Measurements from ENCODE around the gene MRPL24.
"Not testable (repeated sequence)": the region's sequence is repeated elsewhere in the genome, so short reads cannot be mapped to it uniquely, and the experiment has no call there.

Gene MRPL24

GRCh38 chr1:156760092-156760795 is 19.4 kb upstream of the MRPL24 start:
- no peak for DNase-seq

DNA sequence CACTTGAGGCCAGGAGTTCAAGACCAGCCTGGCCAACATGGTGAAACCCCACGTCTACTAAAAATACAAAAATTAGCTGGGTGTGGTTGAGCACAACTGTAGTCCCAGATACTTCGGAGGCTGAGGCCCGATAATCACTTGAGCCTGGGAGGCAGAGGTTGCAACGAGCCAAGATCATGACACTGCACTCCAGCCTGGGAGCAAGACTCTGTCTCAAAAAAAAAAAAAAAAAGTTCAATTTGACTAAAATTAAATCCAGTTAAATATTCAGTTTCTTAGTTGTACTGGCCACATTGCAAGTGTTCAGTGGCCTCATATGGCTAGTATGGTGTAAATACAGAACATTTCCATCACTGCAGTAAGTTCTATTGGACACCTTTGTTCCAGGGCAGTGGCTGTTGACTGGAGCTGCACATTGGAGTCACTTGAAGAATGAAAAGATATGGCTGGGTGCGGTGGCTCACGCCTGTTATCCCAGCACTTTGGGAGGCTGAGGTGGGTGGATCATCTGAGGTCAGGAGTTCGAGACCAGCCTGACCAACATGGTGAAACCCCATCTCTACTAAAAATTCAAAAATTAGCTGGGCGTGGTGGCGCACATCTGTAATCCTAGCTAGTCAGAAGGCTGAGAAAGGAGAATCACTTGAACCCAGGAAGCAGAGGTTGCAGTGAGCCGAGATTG is 16.8 kb upstream of the MRPL24 start:
- DNase-seq, result not testable (repeated sequence)

DNA sequence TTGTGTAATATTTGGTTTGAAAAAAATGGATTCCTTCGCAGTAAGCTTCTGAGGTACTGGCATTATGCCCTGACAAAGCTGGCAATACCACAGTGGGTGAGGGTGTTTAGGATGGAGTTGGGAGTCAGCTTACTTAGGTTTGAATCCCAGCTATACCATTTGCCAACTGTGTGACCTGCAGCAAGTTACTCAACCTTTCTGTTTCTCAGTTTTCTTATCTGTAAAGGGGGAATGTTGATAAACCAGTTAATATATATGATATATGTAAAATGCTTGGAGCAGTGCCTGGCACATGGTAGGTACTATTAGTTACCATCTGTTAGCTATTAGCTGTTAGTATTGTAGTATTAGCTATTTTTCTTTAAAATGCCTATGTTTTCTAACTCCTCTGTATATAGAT is 15.5 kb upstream of the MRPL24 start:
- no peak for DNase-seq

GRCh38 chr1:156755527-156755950 is 14.7 kb upstream of the MRPL24 start:
- DNase-seq, result no peak

- DNase-seq, result peak; percentile 59 to 77
Observed at GRCh38 chr1:156754219-156754618, 13.3 kb upstream of the MRPL24 start.

- DNase-seq, result peak; percentile 54 to 60
Observed at GRCh38 chr1:156752843-156753482, 12.1 kb upstream of the MRPL24 start.

DNA sequence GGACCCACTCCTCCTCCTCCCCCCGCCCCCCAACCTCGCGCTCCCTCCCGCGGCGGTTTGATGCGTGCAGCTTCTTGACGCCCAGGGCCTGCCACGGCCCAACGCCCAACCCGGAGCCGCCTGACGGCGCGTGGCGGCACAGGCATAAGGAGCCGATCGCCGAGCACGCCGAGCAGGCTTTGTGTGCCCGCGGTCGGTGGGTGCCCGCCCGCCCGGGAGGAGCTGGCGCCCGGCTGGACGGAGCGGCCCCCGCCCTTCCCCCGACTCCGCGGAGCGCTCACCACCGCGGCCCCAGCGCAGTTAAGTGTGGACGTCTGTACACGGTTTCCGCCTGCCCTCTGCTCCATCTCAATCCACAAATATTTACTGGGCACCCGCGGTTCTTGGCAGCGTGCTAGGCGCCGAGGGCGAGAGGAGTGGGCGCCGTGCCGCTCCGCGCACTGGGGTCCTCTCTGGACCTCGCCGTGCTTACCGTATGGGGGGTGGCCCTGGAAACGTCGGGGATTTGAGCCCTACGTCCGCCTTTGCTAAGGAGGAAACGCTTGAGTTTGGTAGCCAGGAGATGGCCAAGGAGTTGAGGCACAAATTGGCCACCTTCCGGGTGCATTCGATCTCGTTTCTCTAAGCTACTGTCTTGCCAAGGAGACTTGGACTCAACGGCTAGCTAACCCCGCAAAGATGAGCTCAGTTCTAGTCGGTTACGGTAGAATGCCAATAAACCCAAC is 11.0 kb upstream of the MRPL24 start:
- peak; percentile 98 to 100 for DNase-seq

- no peak for DNase-seq
Observed at GRCh38 chr1:156751451-156751756, 10.5 kb upstream of the MRPL24 start, which contains the start of gene HDGF. TSS of gene HDGF (minus strand) at chr1:156751675. CDS start at chr1:156751429, 246 bp downstream.

- peak in 1 of 2 experiments; percentile 85 for DNase-seq
Observed at GRCh38 chr1:156750711-156751450, 10.0 kb upstream of the MRPL24 start.

DNA sequence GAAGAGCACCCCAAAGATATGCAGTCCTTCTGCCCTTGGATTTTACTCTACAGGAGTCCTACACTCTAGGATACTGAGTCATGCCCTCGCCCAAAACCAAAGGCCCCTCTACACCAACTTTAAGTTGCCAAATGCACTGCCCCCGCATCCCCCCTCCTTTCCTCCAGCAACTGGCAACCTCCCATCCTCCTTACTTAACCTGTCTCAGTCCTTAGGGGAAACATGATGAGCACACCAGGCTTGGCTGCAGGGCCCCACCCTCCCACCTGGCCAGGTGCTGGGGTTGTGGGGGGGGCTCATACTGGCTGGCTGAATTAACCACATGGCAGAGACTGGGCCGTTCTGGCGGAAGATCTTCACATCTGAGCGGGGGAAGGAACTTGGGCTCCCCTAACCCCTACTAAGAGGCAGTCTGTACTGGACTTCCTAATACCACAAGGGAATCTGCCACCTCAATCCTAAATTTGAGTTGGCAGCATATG is 9.3 kb upstream of the MRPL24 start:
- peak; percentile 69 to 85 for DNase-seq

- peak in 1 of 2 experiments; percentile 43 for DNase-seq
Observed at GRCh38 chr1:156749419-156750118, 8.7 kb upstream of the MRPL24 start.

GRCh38 chr1:156748670-156749418 is 8.0 kb upstream of the MRPL24 start:
- DNase-seq, result peak in 1 of 2 experiments; percentile 55

DNA sequence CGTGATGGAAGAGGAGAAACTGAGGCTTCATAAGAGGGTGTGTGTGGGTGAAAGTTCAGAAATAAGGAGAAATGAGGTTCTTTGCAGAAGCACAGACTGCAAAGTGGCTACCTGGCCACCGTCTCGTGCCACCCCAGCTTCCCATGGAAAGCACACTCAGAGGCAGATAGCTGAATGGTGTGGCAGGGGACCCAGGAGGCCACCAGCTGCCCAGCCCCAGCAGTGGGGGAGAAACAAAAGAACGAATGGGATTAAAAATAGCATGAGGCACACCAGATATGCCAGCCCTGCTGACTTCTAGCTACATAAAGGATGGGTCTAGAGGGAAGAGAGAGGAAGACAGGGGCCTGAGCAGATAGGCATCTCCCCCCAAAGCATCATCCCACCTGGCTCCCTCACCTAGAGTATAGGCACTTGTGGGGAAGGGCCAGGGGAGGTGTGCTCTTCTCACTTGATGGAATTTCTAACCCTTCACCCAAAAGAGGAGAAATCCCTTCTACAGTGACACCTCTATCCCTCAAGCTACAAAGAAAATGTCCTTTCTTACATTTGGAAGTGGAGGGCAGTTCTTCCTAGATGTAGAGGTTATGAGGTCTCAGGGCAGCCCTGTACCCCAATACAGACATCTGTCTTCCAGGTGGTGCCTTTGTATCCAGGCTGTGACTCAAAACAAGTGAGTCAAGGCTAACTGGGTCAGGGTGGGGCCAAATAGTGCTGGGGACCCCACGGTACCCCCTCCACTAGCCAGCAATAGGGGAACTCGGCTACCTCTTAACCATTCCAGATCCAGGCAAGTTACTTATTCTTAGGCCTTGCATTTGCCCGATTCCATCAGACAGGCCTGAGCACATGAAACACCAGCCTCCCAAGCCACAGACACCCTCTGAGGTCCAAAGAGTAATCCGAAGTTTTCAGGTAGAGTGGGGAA is 7.1 kb upstream of the MRPL24 start:
- no peak for DNase-seq

DNA sequence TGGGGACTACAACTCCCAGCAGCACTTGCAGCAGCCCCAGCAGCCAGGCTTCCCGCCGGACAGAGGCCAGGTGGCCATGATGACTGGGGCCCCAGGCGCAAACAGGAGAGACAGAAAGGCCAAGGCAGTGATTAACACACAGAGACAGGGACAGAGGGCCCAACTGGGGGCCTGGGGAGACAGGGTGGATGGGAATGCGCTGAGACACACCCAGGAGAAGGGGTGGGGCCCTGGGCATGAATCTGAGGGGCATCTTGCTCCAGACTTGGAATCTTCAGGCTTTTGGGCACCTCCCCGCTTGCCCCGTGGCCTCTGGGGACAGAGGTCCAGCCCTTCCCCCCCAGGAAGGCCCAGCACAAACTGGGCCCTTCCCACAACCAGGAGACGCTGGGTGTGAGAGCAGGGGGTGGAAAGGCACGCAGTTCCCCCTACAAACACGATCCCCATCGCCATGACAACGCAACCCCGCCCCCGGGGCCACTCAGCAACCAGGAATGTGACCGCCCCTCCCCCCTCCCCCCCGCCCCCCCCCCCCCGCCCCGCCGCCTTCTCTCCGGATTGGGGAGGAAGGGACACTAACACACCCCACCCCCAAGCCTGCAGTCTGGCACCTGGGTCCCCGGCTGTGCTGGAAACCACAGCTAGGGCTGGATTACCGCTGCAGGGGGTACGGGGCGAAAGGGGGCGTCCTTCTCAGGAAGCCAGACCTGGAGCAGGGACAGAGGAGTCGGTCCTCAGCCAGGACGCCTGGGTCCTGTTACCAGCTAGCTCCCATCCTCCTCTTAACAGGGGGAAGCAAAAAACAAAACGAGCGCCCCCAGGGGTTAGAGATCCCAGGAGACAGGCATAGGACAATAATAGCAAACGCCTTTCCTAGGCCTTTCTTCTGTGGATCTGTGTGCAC is 6.1 kb upstream of the MRPL24 start:
- DNase-seq, result peak; percentile 60 to 89

- no peak for DNase-seq
Observed at GRCh38 chr1:156746406-156746727, 5.5 kb upstream of the MRPL24 start.

GRCh38 chr1:156745881-156746280 is 5.0 kb upstream of the MRPL24 start:
- DNase-seq, result no peak

GRCh38 chr1:156744786-156745419 is 4.0 kb upstream of the MRPL24 start:
- DNase-seq, result no peak

DNA sequence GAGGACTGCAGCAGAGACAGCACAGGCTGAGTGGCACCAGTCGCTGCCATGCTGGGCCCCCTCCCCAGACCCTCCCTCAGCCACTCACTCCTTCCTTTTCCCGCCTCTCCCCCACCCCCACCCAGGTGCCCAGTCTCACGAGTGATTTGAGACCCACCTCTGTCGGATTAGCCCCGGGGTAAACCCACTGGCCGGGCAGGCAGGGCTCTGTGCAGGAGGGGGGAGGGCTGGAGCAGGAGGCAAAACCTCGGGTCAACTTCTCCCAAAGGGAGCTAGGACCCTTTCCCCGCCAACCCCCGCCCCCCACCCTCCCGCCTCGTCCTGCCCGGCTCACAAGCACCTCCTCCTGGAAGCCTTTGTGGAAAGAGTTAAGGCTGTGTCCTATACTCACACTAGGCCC is 3.5 kb upstream of the MRPL24 start:
- no peak for DNase-seq
